ENCODE data around the gene MTURN.

- TF ChIP-seq EZH2 (IDR thresholded peaks at IDR 0.05): no peak
- TF ChIP-seq POLR2AphosphoS5 (IDR thresholded peaks at IDR 0.05; ENCODE audit: borderline replicate concordance, low read depth, low read length): no peak
Measured at GRCh38 chr7:30183749-30184369, 49.1 kb downstream of the MTURN start.
